Hepatocyte (in vitro differentiated cells): ENCODE results near the gene HMGB1. TPM values are rescaled to one million over a fixed set of nuclear protein-coding genes. Genes with fewer than 3 reads are reported as not detected.

Experiments
- DNase-seq: peaks from one replicate; pipeline ENCODE4 v3.0.0-alpha.2; 2016; ENCODE audit warnings: low spot score
- H2AFZ ChIP-seq: fragments of 200-600 bp; sonication (generic); 2 replicates; pipeline ENCODE4 v1.6.0; 2016; ENCODE audit warnings: antibody characterized with exemption, mild to moderate bottlenecking
- H3K27ac ChIP-seq: fragments of 200-600 bp; sonication (generic); 2 replicates; pipeline ENCODE4 v1.5.1; 2016; ENCODE audit warnings: mild to moderate bottlenecking
- H3K27me3 ChIP-seq: fragments of 200-600 bp; sonication (generic); 2 replicates; pipeline ENCODE4 v1.6.1; 2016
- H3K36me3 ChIP-seq: fragments of 200-600 bp; sonication (generic); replicated peaks from 2 replicates; pipeline ENCODE4 v1.5.1; 2016; ENCODE audit warnings: low read depth; ENCODE audit not compliant: insufficient read depth
- H3K4me1 ChIP-seq: fragments of 200-600 bp; sonication (generic); 2 replicates; pipeline ENCODE4 v1.5.1; 2016; ENCODE audit warnings: mild to moderate bottlenecking, moderate library complexity; ENCODE audit not compliant: insufficient read depth
- H3K4me2 ChIP-seq: fragments of 200-600 bp; sonication (generic); 2 replicates; pipeline ENCODE4 v1.6.0; 2016
- H3K4me3 ChIP-seq: fragments of 200-600 bp; sonication (generic); 2 replicates; pipeline ENCODE4 v1.5.1; 2016; ENCODE audit warnings: mild to moderate bottlenecking
- H3K79me2 ChIP-seq: fragments of 200-600 bp; sonication (generic); 2 replicates; pipeline ENCODE4 v1.6.0; 2017; ENCODE audit warnings: mild to moderate bottlenecking
- H3K9me2 ChIP-seq: fragments of 200-600 bp; sonication (generic); replicated peaks from 2 replicates; pipeline ENCODE4 v1.6.0; 2017; ENCODE audit warnings: mild to moderate bottlenecking; ENCODE audit not compliant: insufficient read depth
- H3K9me3 ChIP-seq: fragments of 200-600 bp; sonication (generic); 2 replicates; pipeline ENCODE4 v1.5.1; 2016; ENCODE audit warnings: low read depth, mild to moderate bottlenecking
- H4K20me1 ChIP-seq: fragments of 200-600 bp; sonication (generic); 2 replicates; pipeline ENCODE4 v1.6.0; 2016; ENCODE audit warnings: mild to moderate bottlenecking; ENCODE audit not compliant: insufficient read depth, poor library complexity, severe bottlenecking
- EZH2 ChIP-seq: fragments of 200-600 bp; sonication (generic); IDR thresholded peaks from 2 replicates; pipeline ENCODE4 v1.6.1; 2016; ENCODE audit warnings: antibody characterized with exemption, mild to moderate bottlenecking, borderline replicate concordance
- EZH2phosphoT487 ChIP-seq: fragments of 200-600 bp; sonication (generic); IDR thresholded peaks from one replicate; pipeline ENCODE4 v1.6.1; 2018; ENCODE audit warnings: antibody characterized with exemption, mild to moderate bottlenecking, low read depth, moderate library complexity; ENCODE audit not compliant: unreplicated experiment, severe bottlenecking
- WGBS: methylation state at CpG from one replicate; pipeline ENCODE4 v1.1.6; 2016; ENCODE audit warnings: low lambda C conversion rate; ENCODE audit errors: missing lambda C conversion rate; 5-methylcytosine and 5-hydroxymethylcytosine counted together
- polyA plus RNA-seq: library from polyadenylated mRNA; unstranded; fragments of >200 nt; fragmentation: Nextera tagmentation; extraction: Ambion mirVana; gene quantifications from 2 replicates; pipeline ENCODE4 v1.2.1, GENCODE V29; 2016
- total RNA-seq: library from RNA; depleted of rRNA; stranded (reverse); fragments of >200 nt; gene quantifications from 2 replicates; pipeline ENCODE4 v1.2.3, GENCODE V29; 2014
- TF ChIP-seq, protein P1 (sequence below): fragments of 200-600 bp; sonication (generic); IDR thresholded peaks from 2 replicates; pipeline ENCODE4 v1.5.1; 2016; ENCODE audit warnings: antibody characterized with exemption, mild to moderate bottlenecking; ENCODE audit not compliant: poor library complexity

The HMGB1 gene
- total and polyA plus RNA-seq, 2 experiments from 2014 or later: 372 to 416 TPM

DNA sequence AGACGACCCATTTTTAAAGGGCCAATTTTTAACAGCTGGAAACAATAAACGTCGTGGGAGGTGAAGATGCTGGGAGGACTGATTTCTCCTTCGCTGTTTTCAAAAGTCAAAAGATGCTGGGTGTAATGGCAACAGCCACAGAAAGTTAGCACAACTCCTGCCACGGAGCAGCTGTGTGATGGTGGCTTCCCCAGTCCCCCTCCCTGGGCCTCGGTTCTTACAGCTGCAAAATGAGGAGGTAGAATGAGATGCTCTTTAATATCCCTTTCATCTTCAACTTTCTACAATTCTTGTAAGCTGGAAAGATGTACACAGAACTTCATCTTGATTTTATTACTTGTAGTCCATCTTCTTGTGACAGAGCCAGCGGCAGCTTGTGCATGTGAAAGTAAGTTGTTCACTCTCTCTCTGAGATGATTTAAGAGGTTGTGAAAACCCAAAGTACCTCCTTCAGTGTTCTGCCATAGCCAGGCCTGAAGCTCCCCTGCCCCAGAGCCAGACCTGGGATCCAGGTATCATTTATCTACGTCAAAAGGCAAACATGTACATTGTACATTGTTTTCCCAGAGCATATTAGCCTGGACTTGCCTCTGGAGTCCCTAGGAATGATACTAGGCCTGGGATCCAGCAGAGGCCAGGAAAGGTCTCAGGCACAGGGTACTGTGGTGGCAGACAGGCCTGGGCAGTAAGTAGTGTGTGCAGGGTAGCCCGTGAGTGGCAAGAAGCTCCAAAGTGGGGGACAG, 46.8 kb downstream of the HMGB1 start:
- Histone ChIP-seq H3K27me3 (no peaks in the 10 kb centered on the region), H2AFZ (no peak overlapping the region), H3K9me2 (no peaks in the 10 kb centered on the region), H3K4me2 (no peak overlapping the region), H3K79me2 (no peaks in the 10 kb centered on the region), H3K4me1 (peaks cover 5% of the 10 kb centered on the region), H3K4me3 (no peak overlapping the region), H4K20me1 (no peaks in the 10 kb centered on the region), H3K9me3 (no peaks in the 10 kb centered on the region), H3K27ac (no peak overlapping the region), H3K36me3 (no peaks in the 10 kb centered on the region)
- DNase-seq: no peak
- 71% methylated on average over 9 of the region's 9 CpGs for WGBS
- no peak for TF ChIP-seq EZH2phosphoT487
- TF ChIP-seq, protein P1, sequence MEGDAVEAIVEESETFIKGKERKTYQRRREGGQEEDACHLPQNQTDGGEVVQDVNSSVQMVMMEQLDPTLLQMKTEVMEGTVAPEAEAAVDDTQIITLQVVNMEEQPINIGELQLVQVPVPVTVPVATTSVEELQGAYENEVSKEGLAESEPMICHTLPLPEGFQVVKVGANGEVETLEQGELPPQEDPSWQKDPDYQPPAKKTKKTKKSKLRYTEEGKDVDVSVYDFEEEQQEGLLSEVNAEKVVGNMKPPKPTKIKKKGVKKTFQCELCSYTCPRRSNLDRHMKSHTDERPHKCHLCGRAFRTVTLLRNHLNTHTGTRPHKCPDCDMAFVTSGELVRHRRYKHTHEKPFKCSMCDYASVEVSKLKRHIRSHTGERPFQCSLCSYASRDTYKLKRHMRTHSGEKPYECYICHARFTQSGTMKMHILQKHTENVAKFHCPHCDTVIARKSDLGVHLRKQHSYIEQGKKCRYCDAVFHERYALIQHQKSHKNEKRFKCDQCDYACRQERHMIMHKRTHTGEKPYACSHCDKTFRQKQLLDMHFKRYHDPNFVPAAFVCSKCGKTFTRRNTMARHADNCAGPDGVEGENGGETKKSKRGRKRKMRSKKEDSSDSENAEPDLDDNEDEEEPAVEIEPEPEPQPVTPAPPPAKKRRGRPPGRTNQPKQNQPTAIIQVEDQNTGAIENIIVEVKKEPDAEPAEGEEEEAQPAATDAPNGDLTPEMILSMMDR: no peak
- TF ChIP-seq EZH2: no peak

DNA sequence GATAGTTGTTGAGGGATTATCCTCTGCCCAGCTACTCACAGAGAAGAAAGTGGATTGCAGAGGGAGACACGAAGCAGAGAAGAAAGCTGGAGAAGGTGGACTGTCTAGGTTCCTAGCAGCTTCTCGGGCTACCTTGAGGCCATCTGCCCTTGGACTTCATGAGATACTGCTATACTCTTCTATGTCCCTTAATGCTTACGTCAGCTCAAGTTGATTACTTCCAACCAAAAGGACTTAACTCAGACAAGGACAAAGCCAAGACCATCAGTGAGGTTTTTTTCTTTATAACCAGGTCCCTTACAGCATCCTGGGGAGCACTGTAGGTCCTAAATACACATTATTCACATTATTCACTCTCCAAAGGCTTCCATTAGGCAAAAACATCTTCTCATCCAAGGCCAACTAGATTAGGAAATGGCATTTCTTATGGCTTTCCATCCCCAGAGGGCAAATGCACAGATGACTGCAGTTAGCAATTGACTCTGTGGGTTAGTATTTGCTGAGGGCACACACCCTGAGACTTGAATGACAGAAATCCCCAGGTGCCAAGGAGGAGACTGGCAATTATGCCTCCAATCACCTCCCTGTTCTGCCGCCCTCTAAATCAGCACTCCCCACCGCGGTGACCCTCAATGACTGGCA, 47.5 kb downstream of the HMGB1 start:
- Histone ChIP-seq H3K27ac (no peak overlapping the region), H3K4me1 (peaks cover 5% of the 10 kb centered on the region), H3K9me2 (no peaks in the 10 kb centered on the region), H3K9me3 (no peaks in the 10 kb centered on the region), H4K20me1 (no peaks in the 10 kb centered on the region), H2AFZ (no peak overlapping the region), H3K79me2 (no peaks in the 10 kb centered on the region), H3K36me3 (no peaks in the 10 kb centered on the region), H3K4me3 (no peak overlapping the region), H3K4me2 (no peak overlapping the region), H3K27me3 (no peaks in the 10 kb centered on the region)
- WGBS: 84% methylated on average over 6 of the region's 6 CpGs
- TF ChIP-seq, protein P1: no peak
- TF ChIP-seq EZH2: no peak
- TF ChIP-seq EZH2phosphoT487: no peak
- DNase-seq: no peak

DNA sequence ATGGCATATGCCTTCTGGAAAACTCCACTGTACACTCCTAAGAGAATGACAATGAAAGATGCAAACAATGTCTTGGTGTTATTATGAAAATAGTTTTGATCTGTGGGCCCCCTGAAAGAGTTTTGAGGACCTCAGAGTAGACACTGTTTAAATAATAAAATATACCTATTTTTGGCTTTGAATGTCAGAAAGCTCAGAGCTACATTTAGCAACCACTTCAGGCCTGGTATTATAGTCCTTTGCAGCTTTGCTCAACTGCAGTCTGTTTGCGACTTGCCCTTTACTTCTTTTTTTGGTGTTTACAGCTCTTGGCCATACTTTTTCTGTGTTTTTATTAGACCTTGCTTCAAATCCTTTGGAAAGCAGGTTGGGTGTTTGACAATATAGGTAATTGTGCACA, 49.3 kb downstream of the HMGB1 start:
- TF ChIP-seq, protein P1: no peak
- TF ChIP-seq EZH2: no peak
- TF ChIP-seq EZH2phosphoT487: no peak
- 88% methylated on average over 1 of the region's 1 CpG for WGBS
- Histone ChIP-seq H4K20me1 (no peaks in the 10 kb centered on the region), H3K9me2 (no peaks in the 10 kb centered on the region), H3K4me2 (no peak overlapping the region), H3K4me1 (peaks cover 5% of the 10 kb centered on the region), H3K9me3 (no peaks in the 10 kb centered on the region), H3K4me3 (no peak overlapping the region), H2AFZ (no peak overlapping the region), H3K27me3 (no peaks in the 10 kb centered on the region), H3K79me2 (no peaks in the 10 kb centered on the region), H3K27ac (no peak overlapping the region), H3K36me3 (no peaks in the 10 kb centered on the region)
- DNase-seq: no peak
